Measurements from ENCODE around the gene DGKK.

The DGKK gene

GRCh38 chrX:50428174-50428573 is 42.5 kb downstream of the DGKK start:
- H2BK5ac ChIP-seq (ENCODE audit: low read length) = no peak overlapping the region
- H3K9ac ChIP-seq (ENCODE audit: low read length) = no peak overlapping the region
- no peak overlapping the region for H3K56ac ChIP-seq (ENCODE audit: low read length)
- H3K23ac ChIP-seq (ENCODE audit: low read length) = no peak overlapping the region
- H3K79me2 ChIP-seq (ENCODE audit: control insufficient read depth, insufficient read depth, low read length) = no peaks in the 10 kb centered on the region
- no peak overlapping the region for H2BK15ac ChIP-seq (replicated peaks; ENCODE audit: low read depth)
- H3K79me1 ChIP-seq (ENCODE audit: low read length) = no peaks in the 10 kb centered on the region
- no peak overlapping the region for H3K4me2 ChIP-seq (ENCODE audit: low read length)
- peaks cover 3% of the 10 kb centered on the region for H3K4me1 ChIP-seq (ENCODE audit: control insufficient read depth, low read depth, low read length)
- H3K36me3 ChIP-seq (ENCODE audit: control insufficient read depth, insufficient read depth, low read length) = no peaks in the 10 kb centered on the region
- no peak overlapping the region for H3K4me3 ChIP-seq (ENCODE audit: low read length)
- no peak overlapping the region for H2BK120ac ChIP-seq (ENCODE audit: low read depth, low read length)
- H4K5ac ChIP-seq (ENCODE audit: low read length) = no peak overlapping the region
- H4K8ac ChIP-seq (ENCODE audit: low read depth, low read length) = no peak overlapping the region
- WGBS (ENCODE audit: extremely low coverage, insufficient coverage, low lambda C conversion rate) = no CpG with 5 or more reads among the region's 1 CpG
- no peaks in the 10 kb centered on the region for H3K27me3 ChIP-seq (ENCODE audit: insufficient read depth, low read length, poor library complexity)
- no peak overlapping the region for H3K4ac ChIP-seq (ENCODE audit: low read depth, low read length)
- no peak overlapping the region for H3K18ac ChIP-seq (ENCODE audit: low read length)
- DNase-seq = no peak
- no peak overlapping the region for H2AK5ac ChIP-seq (ENCODE audit: low read length)
- no peak overlapping the region for H3K27ac ChIP-seq (ENCODE audit: low read depth, low read length)

GRCh38 chrX:50407976-50408375 is 62.6 kb downstream of the DGKK start:
- Histone ChIP-seq H3K4me2 (ENCODE audit: low read length) (no peak overlapping the region), H3K79me2 (ENCODE audit: control insufficient read depth, insufficient read depth, low read length) (no peaks in the 10 kb centered on the region), H3K79me1 (ENCODE audit: low read length) (no peaks in the 10 kb centered on the region), H3K27me3 (ENCODE audit: insufficient read depth, low read length, poor library complexity) (no peaks in the 10 kb centered on the region), H3K9ac (ENCODE audit: low read length) (no peak overlapping the region), H3K36me3 (ENCODE audit: control insufficient read depth, insufficient read depth, low read length) (no peaks in the 10 kb centered on the region), H2BK5ac (ENCODE audit: low read length) (no peak overlapping the region), H4K5ac (ENCODE audit: low read length) (no peak overlapping the region), H3K23ac (ENCODE audit: low read length) (no peak overlapping the region), H2AK5ac (ENCODE audit: low read length) (no peak overlapping the region), H3K4me1 (ENCODE audit: control insufficient read depth, low read depth, low read length) (no peaks in the 10 kb centered on the region), H3K4ac (ENCODE audit: low read depth, low read length) (no peak overlapping the region), H2BK15ac (replicated peaks; ENCODE audit: low read depth) (no peak overlapping the region), H3K56ac (ENCODE audit: low read length) (no peak overlapping the region), H2BK120ac (ENCODE audit: low read depth, low read length) (no peak overlapping the region), H3K27ac (ENCODE audit: low read depth, low read length) (no peak overlapping the region), H3K4me3 (ENCODE audit: low read length) (no peak overlapping the region), H3K18ac (ENCODE audit: low read length) (no peak overlapping the region), H4K8ac (ENCODE audit: low read depth, low read length) (no peak overlapping the region)
- WGBS (ENCODE audit: extremely low coverage, insufficient coverage, low lambda C conversion rate) = no CpG with 5 or more reads among the region's 2 CpGs
- peak; percentile 22 for DNase-seq

GRCh38 chrX:50403903-50404302 is 66.7 kb downstream of the DGKK start:
- no CpG with 5 or more reads among the region's 5 CpGs for WGBS (ENCODE audit: extremely low coverage, insufficient coverage, low lambda C conversion rate)
- Histone ChIP-seq H3K9ac (ENCODE audit: low read length) (no peak overlapping the region), H4K5ac (ENCODE audit: low read length) (no peak overlapping the region), H4K8ac (ENCODE audit: low read depth, low read length) (no peak overlapping the region), H3K4ac (ENCODE audit: low read depth, low read length) (no peak overlapping the region), H3K23ac (ENCODE audit: low read length) (no peak overlapping the region), H2AK5ac (ENCODE audit: low read length) (no peak overlapping the region), H3K27me3 (ENCODE audit: insufficient read depth, low read length, poor library complexity) (no peaks in the 10 kb centered on the region), H3K36me3 (ENCODE audit: control insufficient read depth, insufficient read depth, low read length) (no peaks in the 10 kb centered on the region), H3K18ac (ENCODE audit: low read length) (no peak overlapping the region), H2BK5ac (ENCODE audit: low read length) (no peak overlapping the region), H3K27ac (ENCODE audit: low read depth, low read length) (no peak overlapping the region), H2BK120ac (ENCODE audit: low read depth, low read length) (no peak overlapping the region), H3K79me2 (ENCODE audit: control insufficient read depth, insufficient read depth, low read length) (no peaks in the 10 kb centered on the region), H3K4me1 (ENCODE audit: control insufficient read depth, low read depth, low read length) (no peaks in the 10 kb centered on the region), H3K4me3 (ENCODE audit: low read length) (no peak overlapping the region), H2BK15ac (replicated peaks; ENCODE audit: low read depth) (no peak overlapping the region), H3K79me1 (ENCODE audit: low read length) (no peaks in the 10 kb centered on the region), H3K56ac (ENCODE audit: low read length) (no peak overlapping the region), H3K4me2 (ENCODE audit: low read length) (no peak overlapping the region)
- peak; percentile 67 for DNase-seq

DNA sequence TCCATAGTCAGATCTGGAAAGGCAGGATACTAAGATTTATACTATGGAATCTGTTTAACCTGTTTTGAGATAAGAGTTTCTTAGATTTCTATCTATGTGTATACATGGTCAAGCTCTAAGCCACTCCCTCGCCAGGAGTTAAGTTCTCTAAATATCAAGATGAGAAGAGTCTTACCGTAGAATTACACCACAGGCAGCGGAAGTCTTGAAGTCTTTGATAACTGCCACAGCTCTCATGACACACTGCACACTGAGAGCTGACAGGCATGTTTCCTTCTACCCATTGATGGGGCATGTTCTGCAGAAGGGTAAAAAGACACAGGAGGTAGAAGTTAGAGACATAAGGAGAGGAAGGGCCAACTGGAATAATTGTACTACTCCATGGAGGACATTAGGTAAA is 67.7 kb downstream of the DGKK start:
- Histone ChIP-seq H3K79me2 (ENCODE audit: control insufficient read depth, insufficient read depth, low read length) (no peaks in the 10 kb centered on the region), H3K4me1 (ENCODE audit: control insufficient read depth, low read depth, low read length) (no peaks in the 10 kb centered on the region), H3K23ac (ENCODE audit: low read length) (no peak overlapping the region), H2BK120ac (ENCODE audit: low read depth, low read length) (no peak overlapping the region), H4K5ac (ENCODE audit: low read length) (no peak overlapping the region), H3K79me1 (ENCODE audit: low read length) (no peaks in the 10 kb centered on the region), H2BK15ac (replicated peaks; ENCODE audit: low read depth) (no peak overlapping the region), H3K4me3 (ENCODE audit: low read length) (no peak overlapping the region), H3K27me3 (ENCODE audit: insufficient read depth, low read length, poor library complexity) (no peaks in the 10 kb centered on the region), H2BK5ac (ENCODE audit: low read length) (no peak overlapping the region), H3K9ac (ENCODE audit: low read length) (no peak overlapping the region), H3K27ac (ENCODE audit: low read depth, low read length) (no peak overlapping the region), H3K4me2 (ENCODE audit: low read length) (no peak overlapping the region), H3K18ac (ENCODE audit: low read length) (no peak overlapping the region), H3K56ac (ENCODE audit: low read length) (no peak overlapping the region), H3K4ac (ENCODE audit: low read depth, low read length) (no peak overlapping the region), H4K8ac (ENCODE audit: low read depth, low read length) (no peak overlapping the region), H3K36me3 (ENCODE audit: control insufficient read depth, insufficient read depth, low read length) (no peaks in the 10 kb centered on the region), H2AK5ac (ENCODE audit: low read length) (no peak overlapping the region)
- DNase-seq = no peak
- WGBS (ENCODE audit: extremely low coverage, insufficient coverage, low lambda C conversion rate) = no CpG with 5 or more reads among the region's 3 CpGs

DNA sequence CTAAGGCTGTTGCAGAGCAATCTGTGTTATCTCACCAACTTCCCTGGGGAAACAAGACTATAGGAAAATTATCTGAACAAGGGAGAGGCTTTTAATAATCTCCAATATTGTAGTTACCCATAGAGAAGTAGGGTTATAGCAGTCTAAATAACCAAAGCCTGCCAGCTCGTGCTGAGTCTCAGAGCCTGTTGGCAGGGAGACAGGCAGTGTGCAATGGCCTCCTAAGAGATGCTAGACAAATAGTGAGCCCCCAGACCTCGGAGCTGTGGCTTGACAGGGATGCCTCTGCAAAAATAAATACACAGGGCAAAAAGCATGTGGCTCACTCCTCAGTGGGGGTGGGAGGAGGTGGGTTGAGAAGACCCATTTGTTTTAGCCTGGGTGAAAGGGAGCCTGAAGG is 76.7 kb downstream of the DGKK start:
- no peak overlapping the region for H2AK5ac ChIP-seq (ENCODE audit: low read length)
- no peak overlapping the region for H2BK5ac ChIP-seq (ENCODE audit: low read length)
- no peak overlapping the region for H3K4me3 ChIP-seq (ENCODE audit: low read length)
- no peaks in the 10 kb centered on the region for H3K79me1 ChIP-seq (ENCODE audit: low read length)
- H4K8ac ChIP-seq (ENCODE audit: low read depth, low read length) = no peak overlapping the region
- no peak overlapping the region for H4K5ac ChIP-seq (ENCODE audit: low read length)
- no peak overlapping the region for H3K56ac ChIP-seq (ENCODE audit: low read length)
- H3K9ac ChIP-seq (ENCODE audit: low read length) = no peak overlapping the region
- H2BK120ac ChIP-seq (ENCODE audit: low read depth, low read length) = no peak overlapping the region
- H3K4ac ChIP-seq (ENCODE audit: low read depth, low read length) = no peak overlapping the region
- H3K27me3 ChIP-seq (ENCODE audit: insufficient read depth, low read length, poor library complexity) = no peaks in the 10 kb centered on the region
- H3K79me2 ChIP-seq (ENCODE audit: control insufficient read depth, insufficient read depth, low read length) = no peaks in the 10 kb centered on the region
- H3K18ac ChIP-seq (ENCODE audit: low read length) = no peak overlapping the region
- H3K4me2 ChIP-seq (ENCODE audit: low read length) = no peak overlapping the region
- H3K4me1 ChIP-seq (ENCODE audit: control insufficient read depth, low read depth, low read length) = no peaks in the 10 kb centered on the region
- no peak overlapping the region for H3K23ac ChIP-seq (ENCODE audit: low read length)
- no peak overlapping the region for H3K27ac ChIP-seq (ENCODE audit: low read depth, low read length)
- H3K36me3 ChIP-seq (ENCODE audit: control insufficient read depth, insufficient read depth, low read length) = no peaks in the 10 kb centered on the region
- no CpG with 5 or more reads among the region's 2 CpGs for WGBS (ENCODE audit: extremely low coverage, insufficient coverage, low lambda C conversion rate)
- H2BK15ac ChIP-seq (replicated peaks; ENCODE audit: low read depth) = no peak overlapping the region
- no peak for DNase-seq

GRCh38 chrX:50386520-50386919 is 84.1 kb downstream of the DGKK start:
- H3K27me3 ChIP-seq (ENCODE audit: insufficient read depth, low read length, poor library complexity) = no peaks in the 10 kb centered on the region
- no peak overlapping the region for H3K9ac ChIP-seq (ENCODE audit: low read length)
- H2AK5ac ChIP-seq (ENCODE audit: low read length) = no peak overlapping the region
- no peak overlapping the region for H3K56ac ChIP-seq (ENCODE audit: low read length)
- no peak overlapping the region for H3K4me3 ChIP-seq (ENCODE audit: low read length)
- H2BK5ac ChIP-seq (ENCODE audit: low read length) = no peak overlapping the region
- H3K4me2 ChIP-seq (ENCODE audit: low read length) = no peak overlapping the region
- no peaks in the 10 kb centered on the region for H3K4me1 ChIP-seq (ENCODE audit: control insufficient read depth, low read depth, low read length)
- H2BK120ac ChIP-seq (ENCODE audit: low read depth, low read length) = no peak overlapping the region
- no peak overlapping the region for H3K23ac ChIP-seq (ENCODE audit: low read length)
- no peaks in the 10 kb centered on the region for H3K79me2 ChIP-seq (ENCODE audit: control insufficient read depth, insufficient read depth, low read length)
- H4K5ac ChIP-seq (ENCODE audit: low read length) = no peak overlapping the region
- H3K79me1 ChIP-seq (ENCODE audit: low read length) = no peaks in the 10 kb centered on the region
- H3K36me3 ChIP-seq (ENCODE audit: control insufficient read depth, insufficient read depth, low read length) = no peaks in the 10 kb centered on the region
- no peak overlapping the region for H3K18ac ChIP-seq (ENCODE audit: low read length)
- H3K27ac ChIP-seq (ENCODE audit: low read depth, low read length) = no peak overlapping the region
- no peak overlapping the region for H3K4ac ChIP-seq (ENCODE audit: low read depth, low read length)
- no CpG with 5 or more reads among the region's 2 CpGs for WGBS (ENCODE audit: extremely low coverage, insufficient coverage, low lambda C conversion rate)
- DNase-seq = no peak
- no peak overlapping the region for H2BK15ac ChIP-seq (replicated peaks; ENCODE audit: low read depth)
- H4K8ac ChIP-seq (ENCODE audit: low read depth, low read length) = no peak overlapping the region

Measured in mesendoderm (in vitro differentiated cells).